Gastrocnemius medialis (tissue), 4 donors: ENCODE results near the gene TH.

Source experiments
- POLR2A ChIP-seq, 2 donors: fragments of 450-650 bp; IDR thresholded peaks; one replicate each; pipeline ENCODE4 v1.6.1; 2017; ENCODE audit warnings: antibody characterized with exemption in 2 of 2, mild to moderate bottlenecking in 2 of 2, moderate library complexity in 2 of 2
- TF ChIP-seq, protein P1 (sequence below), 5 experiments: fragments of 450-650 bp in 3 of 5; fragments of 200-600 bp in 2 of 5; sonication (generic) in 2 of 5; IDR thresholded peaks in 4 of 5; conservative IDR thresholded peaks in 1 of 5; 1 replicate in 4 of 5; 2 replicates in 1 of 5; pipeline ENCODE4 v1.5.1; 2016 to 2019; ENCODE audit warnings: antibody characterized with exemption in 5 of 5, mild to moderate bottlenecking in 3 of 5, moderate library complexity in 3 of 5

GRCh38 chr11:2138068-2138430 lies 33.6 kb downstream of the TH start:
- no peak for TF ChIP-seq POLR2A (IDR thresholded peaks at IDR 0.05)
- TF ChIP-seq, protein P1, sequence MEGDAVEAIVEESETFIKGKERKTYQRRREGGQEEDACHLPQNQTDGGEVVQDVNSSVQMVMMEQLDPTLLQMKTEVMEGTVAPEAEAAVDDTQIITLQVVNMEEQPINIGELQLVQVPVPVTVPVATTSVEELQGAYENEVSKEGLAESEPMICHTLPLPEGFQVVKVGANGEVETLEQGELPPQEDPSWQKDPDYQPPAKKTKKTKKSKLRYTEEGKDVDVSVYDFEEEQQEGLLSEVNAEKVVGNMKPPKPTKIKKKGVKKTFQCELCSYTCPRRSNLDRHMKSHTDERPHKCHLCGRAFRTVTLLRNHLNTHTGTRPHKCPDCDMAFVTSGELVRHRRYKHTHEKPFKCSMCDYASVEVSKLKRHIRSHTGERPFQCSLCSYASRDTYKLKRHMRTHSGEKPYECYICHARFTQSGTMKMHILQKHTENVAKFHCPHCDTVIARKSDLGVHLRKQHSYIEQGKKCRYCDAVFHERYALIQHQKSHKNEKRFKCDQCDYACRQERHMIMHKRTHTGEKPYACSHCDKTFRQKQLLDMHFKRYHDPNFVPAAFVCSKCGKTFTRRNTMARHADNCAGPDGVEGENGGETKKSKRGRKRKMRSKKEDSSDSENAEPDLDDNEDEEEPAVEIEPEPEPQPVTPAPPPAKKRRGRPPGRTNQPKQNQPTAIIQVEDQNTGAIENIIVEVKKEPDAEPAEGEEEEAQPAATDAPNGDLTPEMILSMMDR (IDR thresholded peaks at IDR 0.05 in 4 of 5, conservative IDR thresholded peaks at IDR 0.05 in 1 of 5), result no peak
